Measurements from ENCODE around the gene RBM8A.
A peak's percentile ranks its signal among the peaks of the same experiment; 100 is the strongest.

The RBM8A gene

GRCh38 chr1:145958734-145959133, 31.4 kb upstream of the RBM8A start:
- TF ChIP-seq GABPA (IDR thresholded peaks at IDR 0.05; ENCODE audit: low read depth), result no peak
- no peak for TF ChIP-seq SPI1 (IDR thresholded peaks at IDR 0.05; ENCODE audit: borderline replicate concordance, low read depth)
- TF ChIP-seq, protein P1, sequence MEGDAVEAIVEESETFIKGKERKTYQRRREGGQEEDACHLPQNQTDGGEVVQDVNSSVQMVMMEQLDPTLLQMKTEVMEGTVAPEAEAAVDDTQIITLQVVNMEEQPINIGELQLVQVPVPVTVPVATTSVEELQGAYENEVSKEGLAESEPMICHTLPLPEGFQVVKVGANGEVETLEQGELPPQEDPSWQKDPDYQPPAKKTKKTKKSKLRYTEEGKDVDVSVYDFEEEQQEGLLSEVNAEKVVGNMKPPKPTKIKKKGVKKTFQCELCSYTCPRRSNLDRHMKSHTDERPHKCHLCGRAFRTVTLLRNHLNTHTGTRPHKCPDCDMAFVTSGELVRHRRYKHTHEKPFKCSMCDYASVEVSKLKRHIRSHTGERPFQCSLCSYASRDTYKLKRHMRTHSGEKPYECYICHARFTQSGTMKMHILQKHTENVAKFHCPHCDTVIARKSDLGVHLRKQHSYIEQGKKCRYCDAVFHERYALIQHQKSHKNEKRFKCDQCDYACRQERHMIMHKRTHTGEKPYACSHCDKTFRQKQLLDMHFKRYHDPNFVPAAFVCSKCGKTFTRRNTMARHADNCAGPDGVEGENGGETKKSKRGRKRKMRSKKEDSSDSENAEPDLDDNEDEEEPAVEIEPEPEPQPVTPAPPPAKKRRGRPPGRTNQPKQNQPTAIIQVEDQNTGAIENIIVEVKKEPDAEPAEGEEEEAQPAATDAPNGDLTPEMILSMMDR (IDR thresholded peaks at IDR 0.05; ENCODE audit: insufficient read depth, low read length), result no peak
- no peak for TF ChIP-seq POLR2AphosphoS5 (IDR thresholded peaks at IDR 0.05; ENCODE audit: low read depth)
- no peak for TF ChIP-seq REST (IDR thresholded peaks at IDR 0.05; ENCODE audit: insufficient replicate concordance, low read depth)
- Histone ChIP-seq H3K27ac (replicated peaks) (no peak overlapping the region), H3K27me3 (ENCODE audit: insufficient read depth, poor library complexity, severe bottlenecking) (no peaks in the 10 kb centered on the region), H3K4me3 (replicated peaks; ENCODE audit: insufficient read depth, low read length) (no peak overlapping the region)
- DNase-seq (ENCODE audit: low read depth in 1 of 2, low spot score in 1 of 2), result no peak

GRCh38 chr1:145957443-145958319, 30.4 kb upstream of the RBM8A start, which contains the start of gene LIX1L:
TSS of gene LIX1L (minus strand) at chr1:145958017. CDS start at chr1:145957927, 90 bp downstream.
- peak within 1 kb of the TSS; percentile 82 for H3K27ac ChIP-seq (replicated peaks)
- peak within 1 kb of the TSS; percentile 69 for H3K4me3 ChIP-seq (replicated peaks; ENCODE audit: insufficient read depth, low read length)
- TF ChIP-seq REST (IDR thresholded peaks at IDR 0.05; ENCODE audit: insufficient replicate concordance, low read depth) (no peak), POLR2AphosphoS5 (IDR thresholded peaks at IDR 0.05; ENCODE audit: low read depth) (peak; percentile 69; the same call in 1 of the 2 replicates), GABPA (IDR thresholded peaks at IDR 0.05; ENCODE audit: low read depth) (no peak)
- no peaks in the 10 kb centered on the region for H3K27me3 ChIP-seq (ENCODE audit: insufficient read depth, poor library complexity, severe bottlenecking)
- peak; percentile 83 to 98 for DNase-seq (ENCODE audit: low read depth in 1 of 2, low spot score in 1 of 2)

- Histone ChIP-seq H3K4me3 (replicated peaks; ENCODE audit: insufficient read depth, low read length) (peak overlapping the region; percentile 69), H3K27me3 (ENCODE audit: insufficient read depth, poor library complexity, severe bottlenecking) (no peaks in the 10 kb centered on the region), H3K27ac (replicated peaks) (peak overlapping the region; percentile 82)
- TF ChIP-seq SPI1 (IDR thresholded peaks at IDR 0.05; ENCODE audit: borderline replicate concordance, low read depth) (no peak), GABPA (IDR thresholded peaks at IDR 0.05; ENCODE audit: low read depth) (no peak), REST (IDR thresholded peaks at IDR 0.05; ENCODE audit: insufficient replicate concordance, low read depth) (no peak), POLR2AphosphoS5 (IDR thresholded peaks at IDR 0.05; ENCODE audit: low read depth) (no peak)
- no peak for DNase-seq (ENCODE audit: low read depth in 1 of 2, low spot score in 1 of 2)
Measured at GRCh38 chr1:145956781-145957442, 29.6 kb upstream of the RBM8A start.

All from HL-60 (cell line).